ENCODE data around the gene ZG16.
A peak's percentile ranks its signal among the peaks of the same experiment; 100 is the strongest.
"Not testable (repeated sequence)": the region's sequence is repeated elsewhere in the genome, so short reads cannot be mapped to it uniquely, and the experiment has no call there.

Gene ZG16

DNA sequence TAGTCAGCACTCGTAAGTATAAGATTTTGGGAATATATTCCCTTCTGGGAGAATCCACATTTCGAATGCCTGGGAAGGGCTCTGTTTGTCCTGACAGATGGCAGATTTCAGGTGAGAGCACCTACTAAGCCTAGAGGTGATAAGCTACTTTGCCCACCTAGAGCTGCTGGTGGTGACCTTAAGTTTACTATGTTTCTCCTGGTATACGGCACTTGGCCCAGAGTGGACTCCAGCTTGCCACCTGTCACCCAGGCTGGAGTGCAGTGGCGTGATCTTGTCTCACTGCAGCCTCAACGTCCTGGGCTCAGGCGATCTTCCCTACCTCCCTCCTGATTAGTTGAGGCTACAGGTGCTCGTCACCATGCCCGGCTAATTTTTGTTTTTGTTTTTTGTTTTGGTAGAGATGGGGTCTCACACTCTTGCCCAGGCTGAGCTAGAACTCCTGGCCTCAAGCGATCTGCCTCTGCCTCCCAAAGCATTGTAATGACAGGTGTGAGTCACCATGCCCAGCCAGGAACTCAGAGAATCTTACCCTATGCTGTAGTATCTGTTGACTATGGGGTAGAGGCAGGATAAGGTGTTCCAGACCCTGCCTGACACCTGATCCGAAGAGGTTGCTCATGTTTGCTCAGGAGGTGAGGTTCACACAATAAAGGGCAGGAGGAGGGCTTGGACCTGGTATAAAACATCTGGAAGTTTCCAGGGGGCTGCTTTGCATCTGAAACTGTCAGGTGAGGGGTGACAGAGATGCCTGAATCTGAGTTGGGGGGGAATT, at the start of gene ZG16:
Gene ZG16, plus strand, starts transcription at position 681 of the 775 bp plus-strand sequence. CDS start 1,011 bp downstream, outside the sequence.
- DNase-seq (ENCODE audit: low read depth) = no peak

DNA sequence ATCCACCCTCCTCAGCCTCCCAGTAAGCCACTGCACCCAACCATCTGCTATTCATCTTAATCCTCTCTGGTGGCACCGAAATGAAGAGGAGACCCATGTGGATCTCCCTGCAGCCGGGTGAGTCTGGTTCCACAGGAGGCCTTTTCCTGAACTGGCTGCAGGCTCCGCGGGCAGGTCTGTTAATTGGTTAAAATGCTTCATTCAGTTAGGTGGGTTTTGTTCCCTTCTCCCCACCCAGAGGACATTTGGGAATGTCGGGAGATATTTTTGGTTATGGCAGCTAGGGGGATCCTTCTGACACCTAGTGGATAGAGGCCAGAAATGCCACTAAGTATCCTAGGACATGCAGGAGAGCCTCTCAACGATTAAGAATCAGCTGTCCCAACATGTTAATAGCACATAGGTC, 48.9 kb upstream of the ZG16 start:
- DNase-seq (ENCODE audit: low read depth) = no peak

DNA sequence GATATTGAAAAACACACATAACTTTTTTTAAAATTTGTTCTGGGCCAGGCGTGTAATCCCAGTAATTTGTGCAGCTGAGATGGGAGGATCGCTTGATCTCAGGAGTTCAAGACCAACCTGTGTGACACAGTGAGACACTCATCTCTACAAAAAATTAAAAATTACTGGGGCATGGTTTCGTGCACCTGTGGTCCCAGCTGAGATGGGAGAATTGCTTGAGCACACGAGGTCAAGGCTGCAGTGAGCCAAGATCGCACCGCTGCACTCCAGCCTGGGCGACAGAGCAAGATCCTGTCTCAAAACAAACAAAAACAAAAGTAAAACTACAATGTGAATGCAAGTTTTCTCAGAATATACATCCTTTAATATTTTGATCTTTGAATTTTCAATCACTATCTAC, 47.4 kb upstream of the ZG16 start:
- DNase-seq (ENCODE audit: low read depth) = no peak

- DNase-seq (ENCODE audit: low read depth) = peak; percentile 32
Observed at GRCh38 chr16:29731768-29732601, 46.1 kb upstream of the ZG16 start.

DNA sequence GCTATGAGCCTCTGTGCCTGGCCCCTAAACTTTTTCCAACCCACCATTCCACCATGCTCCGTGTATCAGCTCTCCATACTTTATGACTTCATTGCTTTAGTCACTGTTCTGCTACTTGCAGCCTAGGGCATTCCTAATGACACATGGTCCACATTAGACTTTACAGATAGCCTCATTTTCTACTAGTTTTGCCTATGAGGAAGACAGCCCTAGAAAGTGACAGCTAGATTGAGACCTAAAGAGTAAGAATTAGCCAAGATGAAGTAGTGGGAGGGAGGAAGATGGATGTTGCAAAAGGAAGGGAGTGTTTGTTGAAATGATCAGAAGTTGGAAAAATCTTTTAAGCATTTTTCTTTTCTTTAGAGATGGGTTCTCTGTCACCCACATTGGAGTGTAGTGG, 43.3 kb upstream of the ZG16 start:
- no peak for DNase-seq (ENCODE audit: low read depth)

DNA sequence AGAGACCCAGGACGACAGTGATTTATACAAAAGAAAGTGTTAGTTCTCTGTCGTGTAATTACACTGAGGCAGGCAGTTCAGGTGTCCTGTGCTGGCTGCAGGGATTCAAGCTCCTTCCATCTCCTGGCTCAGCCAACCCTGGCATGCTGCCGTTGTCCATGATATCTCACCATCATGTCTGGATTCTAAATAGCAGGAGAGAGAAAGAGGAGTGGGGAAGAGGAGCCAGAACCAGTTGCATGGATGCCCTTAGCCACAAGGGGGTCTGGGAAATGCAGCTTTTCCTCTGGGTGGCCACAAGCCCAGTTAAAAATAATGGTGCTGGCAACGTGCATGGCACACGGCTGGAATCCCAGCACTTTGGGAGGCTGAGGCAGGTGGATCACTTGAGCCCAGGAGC, 41.9 kb upstream of the ZG16 start:
- no peak for DNase-seq (ENCODE audit: low read depth)

- DNase-seq (ENCODE audit: low read depth) = no peak
Observed at GRCh38 chr16:29736764-29737163, 41.3 kb upstream of the ZG16 start.

- DNase-seq (ENCODE audit: low read depth) = no peak
Observed at GRCh38 chr16:29737713-29738112, 40.3 kb upstream of the ZG16 start.

DNA sequence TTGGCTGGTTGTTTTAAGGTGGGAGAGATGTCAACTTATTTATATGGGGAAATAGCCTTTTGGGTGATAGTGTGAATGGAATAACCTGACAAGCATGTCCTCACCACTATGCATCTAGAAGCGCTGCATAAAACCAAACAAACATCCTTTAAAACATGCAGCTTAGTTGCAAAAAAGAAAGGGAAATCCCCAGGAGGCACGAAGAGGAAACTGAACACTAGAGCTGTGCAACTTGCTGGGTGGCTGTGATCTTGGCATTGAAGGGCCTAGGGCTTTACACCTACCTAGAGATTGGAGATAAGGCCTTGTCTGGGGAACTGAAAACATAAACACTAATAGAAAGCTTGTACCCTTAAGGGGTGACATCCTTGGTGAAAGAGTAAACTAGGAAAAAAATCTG, 39.5 kb upstream of the ZG16 start:
- no peak for DNase-seq (ENCODE audit: low read depth)

DNA sequence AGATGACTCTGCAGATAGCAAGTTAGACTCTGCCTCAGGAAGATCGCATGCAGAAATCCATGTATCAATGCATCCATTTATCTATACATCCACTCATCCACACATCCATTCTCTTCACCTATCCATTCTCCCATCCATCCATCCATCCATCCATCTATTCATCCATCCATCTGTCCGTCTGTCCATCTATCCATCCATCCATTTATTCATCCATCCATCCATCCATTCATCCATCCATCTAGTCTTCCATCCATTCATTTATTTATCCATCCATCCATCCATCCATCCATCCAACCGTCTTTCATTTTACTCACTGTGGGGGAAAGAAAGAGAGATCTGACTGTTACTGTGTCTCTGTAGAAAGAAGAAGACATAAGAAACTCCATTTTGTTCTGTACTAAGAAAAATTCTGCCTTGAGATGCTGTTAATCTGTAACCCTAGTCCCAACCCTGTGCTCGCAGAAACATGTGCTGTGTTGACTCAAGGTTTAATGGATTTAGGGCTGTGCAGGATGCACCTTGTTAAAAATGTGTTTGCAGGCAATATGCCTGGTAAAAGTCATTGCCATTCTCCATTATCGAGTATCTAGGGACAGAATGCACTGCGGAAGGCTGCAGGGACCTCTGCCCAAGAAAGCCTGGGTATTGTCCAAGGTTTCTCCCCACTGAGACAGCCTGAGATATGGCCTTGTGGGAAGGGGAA, 38.0 kb upstream of the ZG16 start:
- not testable (repeated sequence) for DNase-seq (ENCODE audit: low read depth)

DNA sequence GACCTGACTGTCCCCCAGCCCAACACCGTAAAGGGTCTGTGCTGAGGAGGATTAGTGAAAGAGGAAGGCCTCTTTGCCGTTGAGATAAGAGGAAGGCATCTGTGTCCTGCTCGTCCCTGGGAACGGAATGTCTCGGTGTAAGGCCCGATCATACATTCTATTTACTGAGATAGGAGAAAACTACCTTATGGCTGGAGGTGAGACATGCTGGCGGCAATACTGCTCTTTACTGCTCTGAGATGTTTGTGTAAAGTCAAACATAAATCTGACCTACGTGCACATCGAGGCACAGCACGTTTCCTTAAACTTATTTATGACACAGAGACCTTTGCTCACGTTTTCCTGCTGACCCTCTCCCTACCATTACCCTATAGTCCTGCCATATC, 37.4 kb upstream of the ZG16 start:
- DNase-seq (ENCODE audit: low read depth) = not testable (repeated sequence)

DNA sequence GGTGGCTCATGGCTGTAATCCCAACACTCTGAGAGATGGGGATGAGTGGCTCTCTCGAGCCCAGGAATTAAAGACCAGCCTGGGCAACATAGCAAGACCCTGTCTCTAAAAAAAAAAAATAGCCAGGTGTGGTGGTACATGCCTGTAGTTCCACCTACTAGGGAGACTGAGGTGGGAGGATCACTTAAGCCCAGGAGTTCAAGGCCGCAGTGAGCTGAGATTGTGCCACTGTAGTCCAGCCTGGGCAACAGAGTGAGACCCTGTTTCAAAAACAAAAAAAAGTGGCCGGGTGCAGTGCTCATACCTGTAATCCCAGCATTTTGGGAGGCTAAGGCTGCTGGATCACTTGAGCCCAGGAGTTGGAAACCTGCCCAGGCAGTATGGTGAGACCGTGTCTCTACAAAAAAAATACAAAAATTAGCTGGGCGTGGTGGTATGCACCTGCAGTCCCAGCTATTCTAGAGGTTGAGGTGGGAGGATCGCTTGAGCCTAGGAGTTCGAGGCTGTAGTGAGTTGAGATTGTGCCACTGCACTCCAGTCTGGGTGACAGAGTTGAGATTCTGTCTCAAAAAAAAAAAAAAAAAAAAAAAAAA, 35.3 kb upstream of the ZG16 start:
- DNase-seq (ENCODE audit: low read depth) = no peak

- no peak for DNase-seq (ENCODE audit: low read depth)
Observed at GRCh38 chr16:29743475-29743826, 34.6 kb upstream of the ZG16 start.

GRCh38 chr16:29743827-29744531, 34.1 kb upstream of the ZG16 start:
- no peak for DNase-seq (ENCODE audit: low read depth)

DNA sequence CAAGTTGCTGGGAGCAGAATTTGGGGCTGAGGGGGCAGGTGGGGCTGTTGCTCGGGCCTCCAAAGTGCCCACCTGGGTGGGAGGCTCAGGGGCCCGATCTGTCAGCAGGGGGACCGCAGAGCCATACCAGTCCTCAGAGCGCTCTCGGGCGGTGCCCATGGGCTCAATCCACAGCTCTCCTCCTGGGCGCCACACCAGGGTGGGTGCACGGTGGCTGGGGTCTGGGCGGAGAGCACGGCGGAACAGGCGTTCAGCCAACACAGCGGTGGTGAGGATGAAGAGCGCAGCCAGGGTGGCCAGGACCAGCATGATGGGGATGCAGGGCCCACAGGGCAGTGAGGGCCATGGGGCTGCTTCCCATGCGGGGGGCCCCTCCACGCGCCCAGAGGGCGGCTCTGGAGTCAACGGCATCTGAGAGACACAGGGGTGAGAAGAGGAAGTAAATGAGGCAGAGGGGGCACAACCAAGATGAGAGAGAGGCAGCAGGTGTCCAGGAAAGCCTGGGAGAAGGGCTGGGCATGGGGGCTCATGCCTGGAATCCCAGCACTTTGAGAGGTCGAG, 33.4 kb upstream of the ZG16 start:
- no peak for DNase-seq (ENCODE audit: low read depth)

DNA sequence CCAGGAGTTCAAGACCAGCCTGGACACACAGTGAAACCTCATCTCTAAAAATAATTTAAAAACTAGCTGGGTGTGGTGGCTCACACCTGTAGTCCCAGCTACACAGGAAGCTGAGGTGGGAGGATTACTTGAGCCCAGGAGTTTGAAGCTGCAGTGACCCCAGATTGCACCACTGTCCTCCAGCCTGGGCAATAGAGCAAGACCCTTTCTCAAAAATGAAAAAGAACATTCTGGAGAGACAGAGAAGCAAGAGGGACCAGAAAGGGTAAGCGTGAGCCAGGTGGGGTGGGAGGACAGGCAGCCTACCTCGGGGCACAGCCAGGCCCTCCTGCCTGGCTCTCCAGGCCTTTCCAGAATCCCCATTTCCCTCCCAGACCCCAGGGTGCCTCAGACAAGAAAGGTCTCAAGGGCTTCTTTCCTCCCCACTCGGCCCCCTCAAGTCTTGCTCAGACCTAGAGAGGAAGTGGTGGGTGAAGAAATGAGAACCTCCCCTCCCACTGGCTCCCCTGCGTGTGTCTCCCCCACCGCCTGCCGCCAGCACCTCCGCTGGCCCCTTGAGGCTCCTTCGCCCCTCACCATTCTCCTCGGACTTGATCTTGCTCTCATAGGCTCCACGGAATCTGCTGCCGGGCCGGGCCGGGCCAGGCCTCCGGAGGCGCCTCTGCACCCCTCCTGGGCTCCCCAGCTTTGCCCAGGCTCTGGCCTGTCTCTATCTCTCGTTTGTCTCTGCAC, 32.8 kb upstream of the ZG16 start:
- DNase-seq (ENCODE audit: low read depth) = peak; percentile 32

GRCh38 chr16:29745853-29746345, 32.2 kb upstream of the ZG16 start, which contains the start of gene C16orf54:
C16orf54 (minus strand) TSS chr16:29745990; CDS start chr16:29744951, 1,039 bp downstream.
- peak; percentile 78 for DNase-seq (ENCODE audit: low read depth)

DNA sequence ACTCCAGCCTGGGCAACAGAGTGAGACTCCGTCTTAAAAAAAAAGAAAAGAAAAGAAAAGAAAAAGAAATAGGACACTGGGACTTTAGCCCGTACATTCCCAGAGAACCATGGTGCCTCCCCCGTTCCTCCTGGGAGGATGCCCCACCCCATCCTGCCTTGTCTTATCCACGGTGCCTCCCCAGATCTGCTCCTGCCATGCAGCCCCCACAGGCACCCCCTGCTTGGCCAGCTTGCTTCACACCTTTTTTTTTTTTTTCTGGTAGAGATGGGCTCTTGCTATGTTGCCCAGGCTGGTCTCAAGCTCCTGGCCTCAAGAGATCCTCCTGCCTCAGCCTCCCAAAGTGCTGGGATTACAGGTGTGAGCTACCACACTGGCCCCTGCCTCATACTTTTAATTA, 31.5 kb upstream of the ZG16 start:
- not testable (repeated sequence) for DNase-seq (ENCODE audit: low read depth)

DNA sequence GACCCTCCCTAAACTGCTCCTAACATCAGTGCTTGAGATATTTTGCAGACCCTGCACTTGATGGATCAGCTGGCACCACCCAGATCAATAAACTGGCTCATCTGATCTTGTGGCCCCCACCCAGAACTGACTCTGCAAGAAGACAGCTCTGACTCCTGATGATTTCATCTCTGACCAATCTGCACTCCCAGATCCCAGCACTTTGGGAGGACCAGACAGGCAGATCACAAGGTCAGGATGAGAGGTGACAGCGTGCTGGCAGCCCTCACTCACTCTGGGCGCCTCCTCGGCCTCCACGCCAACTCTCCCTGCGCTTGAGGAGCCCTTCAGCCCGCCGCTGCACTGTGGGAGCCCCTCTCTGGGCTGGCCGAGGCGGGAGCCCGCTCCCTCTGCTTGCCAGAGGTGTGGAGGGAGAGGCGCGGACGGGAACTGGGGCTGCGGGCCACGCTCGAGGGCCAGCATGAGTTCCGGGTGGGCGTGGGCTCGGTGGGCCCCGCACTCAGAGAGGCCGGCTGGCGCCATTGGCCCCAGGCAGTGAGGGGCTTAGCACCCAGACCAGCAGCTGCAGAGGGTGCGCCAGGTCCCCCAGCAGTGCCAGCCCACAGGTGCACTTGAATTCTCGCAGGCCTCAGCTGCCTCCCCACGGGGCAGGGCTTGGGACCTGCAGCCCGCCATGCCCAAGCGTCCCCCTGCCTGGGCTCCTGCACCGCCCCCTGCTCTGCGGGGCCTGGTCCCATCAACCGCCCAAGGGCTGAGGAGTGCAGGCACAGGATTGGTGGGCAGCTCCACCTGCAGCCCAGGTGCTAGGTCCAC, 29.9 kb upstream of the ZG16 start:
- no peak for DNase-seq (ENCODE audit: low read depth)

GRCh38 chr16:29748760-29749149, 29.3 kb upstream of the ZG16 start:
- not testable (repeated sequence) for DNase-seq (ENCODE audit: low read depth)

All from stimulated activated CD8-positive, alpha-beta memory T cell treated with anti-CD3 and anti-CD28 coated beads, Interleukin-12 subunit alpha, Interleukin-12 subunit beta, amount 100 ng/mL, for 4 hours (primary cell).